Upper lobe of left lung (tissue), 6 donors: ENCODE data around the gene CLNK. TPM values are rescaled to one million over a fixed set of nuclear protein-coding genes. Genes with fewer than 3 reads are reported as not detected.

Experiments used
- ATAC-seq, 2 donors: fragments of 200-7000 bp; cut with Tn5 transposase; one replicate each; pipeline ENCODE4 v1.9.1; 2022; ENCODE audit warnings: mild to moderate bottlenecking in 2 of 2, moderate library complexity in 2 of 2; ENCODE audit not compliant: low FRiP score in 2 of 2
- DNase-seq, 2 donors: peaks; one replicate each; pipeline ENCODE4 v3.0.0-alpha.2; 2019 to 2020
- H3K27ac ChIP-seq, 4 donors: fragments of 200-600 bp; sonication (generic); one replicate each; pipeline ENCODE4 v1.5.1; 2016 to 2019
- H3K27me3 ChIP-seq, 4 donors: fragments of 200-600 bp; sonication (generic); one replicate each; pipeline ENCODE4 v1.5.1; 2017 to 2019
- H3K36me3 ChIP-seq, 4 donors: fragments of 200-600 bp; sonication (generic); one replicate each; pipeline ENCODE4 v1.5.1; 2016 to 2019
- H3K4me1 ChIP-seq, 4 donors: fragments of 200-600 bp; sonication (generic); one replicate each; pipeline ENCODE4 v1.5.1; 2018 to 2019
- H3K4me3 ChIP-seq, 4 donors: fragments of 200-600 bp; sonication (generic); one replicate each; pipeline ENCODE4 v1.5.1; 2017 to 2019; ENCODE audit warnings: mild to moderate bottlenecking in 2 of 4, moderate library complexity in 1 of 4
- H3K9me3 ChIP-seq, 4 donors: fragments of 200-600 bp; sonication (generic); one replicate each; pipeline ENCODE4 v1.5.1; 2018 to 2019
- EP300 ChIP-seq, 4 donors: sonication (generic); formaldehyde crosslinking; IDR thresholded peaks; one replicate each; pipeline ENCODE4 v1.5.1; 2017; ENCODE audit warnings: antibody characterized with exemption in 4 of 4, control low read depth in 2 of 4
- POLR2A ChIP-seq, 4 donors: fragments of 450-650 bp; IDR thresholded peaks; one replicate each; pipeline ENCODE4 v1.5.1; 2016 to 2017; ENCODE audit warnings: antibody characterized with exemption in 4 of 4, mild to moderate bottlenecking in 2 of 4
- POLR2AphosphoS5 ChIP-seq, 2 donors: sonication (generic); formaldehyde crosslinking; IDR thresholded peaks; one replicate each; pipeline ENCODE4 v1.5.1; 2017; ENCODE audit warnings: antibody characterized with exemption in 2 of 2
- WGBS, 2 donors: methylation state at CpG; one replicate each; pipeline ENCODE4 v1.1.5; 2017 to 2018; 5-methylcytosine and 5-hydroxymethylcytosine counted together
- total RNA-seq, 6 donors: library from RNA; depleted of rRNA in 4 of 6; stranded (reverse); fragments of >200 nt in 4 of 6; gene quantifications; one replicate each; pipeline versions ENCODE4 v1.1.0 to v1.2.1, GENCODE V29; 2016 to 2021
- TF ChIP-seq, protein P1 (sequence below), 6 experiments: fragments of 450-650 bp in 4 of 6; fragments of 200-600 bp in 2 of 6; sonication (generic) in 2 of 6; IDR thresholded peaks; one replicate each; pipeline ENCODE4 v1.5.1; 2016 to 2019; ENCODE audit warnings: antibody characterized with exemption in 6 of 6
- donor health status: DM: no; HTN: no; CAD: no; lungs with moderate emphysema.
- donor health status: DM: no; HTN: yes; CAD: no; lungs with severe emphysema.

CLNK gene
- total RNA-seq, 6 donors from 2014 or later = 0.14 to 0.69 (median 0.20) TPM; not detected in 3

DNA sequence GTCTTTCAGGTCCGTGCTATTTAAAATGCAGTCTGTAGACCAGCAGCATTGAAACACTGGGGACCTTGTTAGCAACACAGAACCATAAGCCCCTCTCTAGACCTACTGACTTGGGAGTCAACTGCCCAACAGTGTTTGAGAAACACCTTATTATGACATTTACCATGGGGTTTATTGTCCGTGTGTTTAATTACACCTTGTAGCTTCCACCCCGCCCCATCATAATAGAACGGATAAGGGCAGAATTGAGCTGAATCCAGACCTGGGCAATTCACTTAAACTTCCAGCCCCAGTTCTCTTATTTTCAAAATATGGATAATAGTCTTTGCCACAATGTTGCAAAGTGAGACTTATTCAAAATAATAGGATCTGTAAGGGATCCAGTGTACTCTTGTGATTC lies 30.6 kb upstream of the CLNK start:
- H3K4me1 ChIP-seq = no peaks in the 10 kb centered on the region
- H3K9me3 ChIP-seq = peaks cover 0 to 5% (median 0%) of the 10 kb centered on the region in 4 donors
- no peaks in the 10 kb centered on the region for H3K27me3 ChIP-seq
- DNase-seq (no peak), ATAC-seq (no peak)
- TF ChIP-seq EP300 (IDR thresholded peaks at IDR 0.05) (no peak), POLR2A (IDR thresholded peaks at IDR 0.05) (no peak), POLR2AphosphoS5 (IDR thresholded peaks at IDR 0.05) (no peak)
- TF ChIP-seq, protein P1, sequence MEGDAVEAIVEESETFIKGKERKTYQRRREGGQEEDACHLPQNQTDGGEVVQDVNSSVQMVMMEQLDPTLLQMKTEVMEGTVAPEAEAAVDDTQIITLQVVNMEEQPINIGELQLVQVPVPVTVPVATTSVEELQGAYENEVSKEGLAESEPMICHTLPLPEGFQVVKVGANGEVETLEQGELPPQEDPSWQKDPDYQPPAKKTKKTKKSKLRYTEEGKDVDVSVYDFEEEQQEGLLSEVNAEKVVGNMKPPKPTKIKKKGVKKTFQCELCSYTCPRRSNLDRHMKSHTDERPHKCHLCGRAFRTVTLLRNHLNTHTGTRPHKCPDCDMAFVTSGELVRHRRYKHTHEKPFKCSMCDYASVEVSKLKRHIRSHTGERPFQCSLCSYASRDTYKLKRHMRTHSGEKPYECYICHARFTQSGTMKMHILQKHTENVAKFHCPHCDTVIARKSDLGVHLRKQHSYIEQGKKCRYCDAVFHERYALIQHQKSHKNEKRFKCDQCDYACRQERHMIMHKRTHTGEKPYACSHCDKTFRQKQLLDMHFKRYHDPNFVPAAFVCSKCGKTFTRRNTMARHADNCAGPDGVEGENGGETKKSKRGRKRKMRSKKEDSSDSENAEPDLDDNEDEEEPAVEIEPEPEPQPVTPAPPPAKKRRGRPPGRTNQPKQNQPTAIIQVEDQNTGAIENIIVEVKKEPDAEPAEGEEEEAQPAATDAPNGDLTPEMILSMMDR (IDR thresholded peaks at IDR 0.05) = no peak
- no peak overlapping the region for H3K27ac ChIP-seq
- no peaks in the 10 kb centered on the region for H3K36me3 ChIP-seq
- no peak overlapping the region for H3K4me3 ChIP-seq
- WGBS, 2 donors = 83 to 90% methylated on average over 3 to 4 of the region's 4 CpGs

DNA sequence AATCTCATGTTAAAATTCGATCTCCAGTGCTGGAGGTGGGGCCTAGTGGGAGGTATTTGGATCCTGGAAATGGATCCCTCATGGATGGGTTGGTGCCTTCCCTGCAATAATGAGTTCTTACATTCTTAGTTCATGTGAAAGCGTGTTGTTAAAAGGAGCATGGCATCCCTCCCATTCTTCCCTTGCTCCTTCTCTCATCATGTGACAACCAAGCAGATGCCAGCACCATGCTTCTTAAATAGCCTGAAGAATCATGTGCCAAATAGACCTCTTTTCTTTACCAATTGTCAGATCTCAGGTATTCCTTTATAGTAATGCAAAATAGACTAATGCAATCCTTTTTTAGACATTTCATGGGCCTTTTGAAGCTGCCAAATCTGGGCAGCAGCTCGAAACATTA lies 29.0 kb upstream of the CLNK start:
- Histone ChIP-seq H3K36me3 (no peaks in the 10 kb centered on the region), H3K4me3 (no peak overlapping the region), H3K4me1 (no peaks in the 10 kb centered on the region), H3K9me3 (peaks cover 0 to 5% (median 0%) of the 10 kb centered on the region in 4 donors), H3K27ac (no peak overlapping the region), H3K27me3 (no peaks in the 10 kb centered on the region)
- WGBS, 2 donors = 86 to 88% methylated on average over 3 of the region's 3 CpGs
- no peak for DNase-seq
- no peak for TF ChIP-seq EP300 (IDR thresholded peaks at IDR 0.05)
- TF ChIP-seq POLR2A (IDR thresholded peaks at IDR 0.05) = no peak
- TF ChIP-seq, protein P1 (IDR thresholded peaks at IDR 0.05) = no peak
- no peak for TF ChIP-seq POLR2AphosphoS5 (IDR thresholded peaks at IDR 0.05)
- no peak for ATAC-seq

DNA sequence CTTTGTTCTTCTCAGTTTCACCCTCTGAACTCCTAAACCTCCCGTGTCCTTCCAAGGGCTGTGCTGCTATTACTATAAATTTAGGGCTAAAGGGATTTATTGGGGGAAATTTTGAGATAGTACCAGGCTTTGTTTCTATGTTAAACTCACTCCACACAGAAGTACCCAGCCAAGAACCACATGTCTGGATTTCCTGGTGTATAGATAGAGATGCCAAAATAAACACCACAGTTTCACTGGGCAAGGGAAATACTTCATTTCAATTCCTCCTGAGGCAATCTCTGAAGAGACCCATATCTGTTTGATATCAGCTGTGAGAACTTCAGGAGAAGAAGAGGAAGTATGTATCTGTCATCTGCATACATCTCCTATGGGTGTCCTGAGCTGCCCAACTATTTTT lies 21.7 kb upstream of the CLNK start:
- Histone ChIP-seq H3K27me3 (no peaks in the 10 kb centered on the region), H3K4me3 (no peak overlapping the region), H3K36me3 (no peaks in the 10 kb centered on the region), H3K27ac (no peak overlapping the region), H3K4me1 (no peaks in the 10 kb centered on the region), H3K9me3 (no peaks in the 10 kb centered on the region)
- 84 to 85% methylated on average over 1 of the region's 1 CpG for WGBS, 2 donors
- ATAC-seq (no peak), DNase-seq (no peak)
- TF ChIP-seq EP300 (IDR thresholded peaks at IDR 0.05) (no peak), POLR2A (IDR thresholded peaks at IDR 0.05) (no peak), POLR2AphosphoS5 (IDR thresholded peaks at IDR 0.05) (no peak)
- TF ChIP-seq, protein P1 (IDR thresholded peaks at IDR 0.05) = no peak

DNA sequence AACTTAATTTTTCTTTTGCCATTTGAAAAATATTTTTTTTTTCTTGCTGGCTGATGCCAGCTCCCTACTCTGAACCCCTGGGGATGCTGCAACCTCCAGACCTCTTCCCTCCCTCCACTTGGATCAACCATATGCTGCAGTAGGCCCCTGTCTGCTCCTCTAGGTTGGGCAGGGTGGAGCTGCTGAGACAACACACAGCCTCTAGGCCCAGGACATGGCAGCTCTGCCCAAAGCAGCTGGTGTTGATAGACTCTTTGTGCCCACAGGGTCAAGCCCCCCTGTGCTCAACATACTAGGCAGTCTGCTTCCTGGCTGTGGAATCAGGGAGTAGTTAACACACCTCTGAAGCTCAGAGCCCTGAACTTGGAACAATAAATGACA lies 19.9 kb upstream of the CLNK start:
- TF ChIP-seq POLR2AphosphoS5 (IDR thresholded peaks at IDR 0.05) (no peak), EP300 (IDR thresholded peaks at IDR 0.05) (no peak), POLR2A (IDR thresholded peaks at IDR 0.05) (no peak)
- TF ChIP-seq, protein P1 (IDR thresholded peaks at IDR 0.05) = no peak
- H3K27ac ChIP-seq = no peak overlapping the region
- H3K27me3 ChIP-seq = no peaks in the 10 kb centered on the region
- H3K36me3 ChIP-seq = no peaks in the 10 kb centered on the region
- no peaks in the 10 kb centered on the region for H3K9me3 ChIP-seq
- ATAC-seq (no peak), DNase-seq (no peak)
- no peak overlapping the region for H3K4me3 ChIP-seq
- no peaks in the 10 kb centered on the region for H3K4me1 ChIP-seq

DNA sequence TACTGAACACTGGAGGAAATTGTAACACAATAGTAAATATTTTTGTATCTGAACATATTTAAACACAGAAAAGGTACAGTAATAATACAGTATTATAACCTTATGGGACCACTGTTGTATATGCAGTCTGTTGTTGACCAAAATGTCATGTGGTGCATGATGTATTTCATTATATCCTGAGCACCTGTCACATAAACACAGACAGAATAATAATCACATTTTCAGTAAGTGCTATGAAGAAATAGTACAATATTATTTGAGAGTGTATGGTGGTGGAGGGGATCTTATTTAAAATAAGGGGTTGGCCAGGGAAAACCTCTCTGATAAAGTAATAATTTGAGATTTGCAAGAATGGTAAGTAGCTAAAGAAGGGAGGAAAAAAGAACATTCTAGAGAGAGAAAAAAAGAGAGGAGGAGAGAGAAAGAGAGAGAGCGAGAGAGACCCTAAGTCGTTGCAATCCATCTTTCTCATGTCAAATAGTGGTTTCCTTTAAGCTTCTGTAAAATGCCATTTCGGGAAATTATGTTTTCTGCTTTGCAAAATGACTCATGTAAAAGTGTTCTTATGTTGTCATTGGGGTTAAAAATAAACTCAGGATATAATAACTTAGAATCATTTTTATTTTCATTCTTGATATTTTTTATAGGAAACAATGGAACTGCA lies 19.3 kb upstream of the CLNK start:
- 48 to 60% methylated on average over 3 of the region's 3 CpGs for WGBS, 2 donors
- H3K9me3 ChIP-seq = no peaks in the 10 kb centered on the region
- H3K4me1 ChIP-seq = no peaks in the 10 kb centered on the region
- TF ChIP-seq, protein P1 (IDR thresholded peaks at IDR 0.05) = no peak
- TF ChIP-seq POLR2A (IDR thresholded peaks at IDR 0.05) (no peak), POLR2AphosphoS5 (IDR thresholded peaks at IDR 0.05) (no peak), EP300 (IDR thresholded peaks at IDR 0.05) (no peak)
- DNase-seq = no peak
- no peak for ATAC-seq
- H3K36me3 ChIP-seq = no peaks in the 10 kb centered on the region
- no peak overlapping the region for H3K4me3 ChIP-seq
- no peak overlapping the region for H3K27ac ChIP-seq
- no peaks in the 10 kb centered on the region for H3K27me3 ChIP-seq
